ENCODE results near the gene SCFD2.
A peak's percentile ranks its signal among the peaks of the same experiment; 100 is the strongest.

The SCFD2 gene

GRCh38 chr4:52989865-52990264 lies 376.0 kb downstream of the SCFD2 start:
- TF ChIP-seq, protein P1, sequence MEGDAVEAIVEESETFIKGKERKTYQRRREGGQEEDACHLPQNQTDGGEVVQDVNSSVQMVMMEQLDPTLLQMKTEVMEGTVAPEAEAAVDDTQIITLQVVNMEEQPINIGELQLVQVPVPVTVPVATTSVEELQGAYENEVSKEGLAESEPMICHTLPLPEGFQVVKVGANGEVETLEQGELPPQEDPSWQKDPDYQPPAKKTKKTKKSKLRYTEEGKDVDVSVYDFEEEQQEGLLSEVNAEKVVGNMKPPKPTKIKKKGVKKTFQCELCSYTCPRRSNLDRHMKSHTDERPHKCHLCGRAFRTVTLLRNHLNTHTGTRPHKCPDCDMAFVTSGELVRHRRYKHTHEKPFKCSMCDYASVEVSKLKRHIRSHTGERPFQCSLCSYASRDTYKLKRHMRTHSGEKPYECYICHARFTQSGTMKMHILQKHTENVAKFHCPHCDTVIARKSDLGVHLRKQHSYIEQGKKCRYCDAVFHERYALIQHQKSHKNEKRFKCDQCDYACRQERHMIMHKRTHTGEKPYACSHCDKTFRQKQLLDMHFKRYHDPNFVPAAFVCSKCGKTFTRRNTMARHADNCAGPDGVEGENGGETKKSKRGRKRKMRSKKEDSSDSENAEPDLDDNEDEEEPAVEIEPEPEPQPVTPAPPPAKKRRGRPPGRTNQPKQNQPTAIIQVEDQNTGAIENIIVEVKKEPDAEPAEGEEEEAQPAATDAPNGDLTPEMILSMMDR (IDR thresholded peaks at IDR 0.05; ENCODE audit: low read depth, low read length, missing control alignments): no peak
- Histone ChIP-seq H3K36me3 (replicated peaks) (no peaks in the 10 kb centered on the region), H3K4me3 (ENCODE audit: low read depth, low read length) (no peak overlapping the region), H3K27me3 (replicated peaks) (no peaks in the 10 kb centered on the region), H3K27ac (no peak overlapping the region)
- DNase-seq: no peak
- in situ Hi-C loops (cut with HindIII; ENCODE audit: low pct_ligation_motif_present, low sequenced_read_pairs): no loop called here

- no peak overlapping the region for H3K27ac ChIP-seq
- peak; percentile 66 for DNase-seq
- H3K36me3 ChIP-seq (replicated peaks): no peaks in the 10 kb centered on the region
- TF ChIP-seq, protein P1 (IDR thresholded peaks at IDR 0.05; ENCODE audit: low read depth, low read length, missing control alignments): no peak
- in situ Hi-C loops (cut with HindIII; ENCODE audit: low pct_ligation_motif_present, low sequenced_read_pairs): no loop called here
- H3K4me3 ChIP-seq (ENCODE audit: low read depth, low read length): no peak overlapping the region
- no peaks in the 10 kb centered on the region for H3K27me3 ChIP-seq (replicated peaks)
Observed at GRCh38 chr4:52987392-52988056, 378.3 kb downstream of the SCFD2 start.

DNA sequence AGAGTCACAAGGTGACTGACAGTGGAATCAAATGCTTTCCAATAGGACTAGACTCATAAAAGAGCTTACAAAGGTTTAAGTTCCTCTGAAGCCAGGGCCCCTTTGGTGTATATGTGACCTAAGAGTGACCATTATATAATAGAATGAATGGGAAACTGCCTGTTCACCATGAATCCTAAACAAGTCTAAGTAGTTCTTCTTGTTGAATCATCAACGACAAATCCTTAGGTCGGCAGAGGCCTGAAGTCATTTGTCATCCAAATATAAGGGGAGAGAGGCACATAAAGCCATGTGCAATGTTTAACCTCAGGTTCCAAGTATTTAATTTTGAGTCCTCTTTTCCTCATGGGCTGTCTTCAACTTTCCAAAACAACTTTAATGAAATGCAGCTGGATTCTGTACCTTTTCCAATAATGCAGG lies 381.4 kb downstream of the SCFD2 start:
- DNase-seq: no peak
- TF ChIP-seq, protein P1 (IDR thresholded peaks at IDR 0.05; ENCODE audit: low read depth, low read length, missing control alignments): no peak

DNA sequence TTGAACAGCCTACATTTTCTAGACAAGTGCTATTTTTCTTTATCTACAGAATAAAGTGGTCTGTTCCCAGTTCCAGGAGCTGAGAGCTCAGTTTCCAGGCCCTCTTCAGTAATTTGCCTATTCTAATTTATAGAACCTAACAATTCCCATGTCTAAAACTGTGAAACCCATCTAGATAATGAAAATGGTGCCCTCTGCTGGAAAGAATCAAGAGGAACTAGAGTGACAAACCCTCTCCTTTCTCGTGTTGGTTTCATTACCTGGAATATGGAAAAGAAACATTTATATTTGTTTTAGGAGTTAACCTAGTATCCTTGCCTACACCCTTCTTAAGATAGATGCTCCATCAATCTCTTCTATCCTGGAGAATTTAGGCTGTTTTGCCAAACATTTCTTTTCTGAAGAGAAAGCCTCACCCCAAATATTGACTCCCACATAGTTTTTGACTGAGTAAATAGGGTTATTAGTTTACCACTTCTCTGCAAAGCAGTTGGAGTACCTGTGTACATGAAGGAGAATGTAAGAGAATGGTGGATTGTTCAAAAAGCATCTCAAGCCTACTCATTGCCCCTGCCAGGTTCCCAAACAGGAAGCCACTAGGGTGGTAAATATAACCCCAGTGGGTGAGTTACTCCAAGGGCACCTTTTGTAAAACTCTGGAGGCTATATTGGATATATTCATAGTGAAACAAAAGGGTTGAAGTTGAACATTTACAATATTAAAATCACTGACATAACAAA lies 382.1 kb downstream of the SCFD2 start:
- Histone ChIP-seq H3K4me3 (ENCODE audit: low read depth, low read length) (no peak overlapping the region), H3K27me3 (replicated peaks) (no peaks in the 10 kb centered on the region), H3K36me3 (replicated peaks) (no peaks in the 10 kb centered on the region), H3K27ac (no peak overlapping the region)
- TF ChIP-seq, protein P1 (IDR thresholded peaks at IDR 0.05; ENCODE audit: low read depth, low read length, missing control alignments): peak; percentile 63
- in situ Hi-C loops (cut with HindIII; ENCODE audit: low pct_ligation_motif_present, low sequenced_read_pairs): no loop called here
- DNase-seq: peak; percentile 45

More for the DNA sequence above, 381.4 kb downstream of the SCFD2 start:
- in situ Hi-C loops (cut with HindIII; ENCODE audit: low pct_ligation_motif_present, low sequenced_read_pairs): no loop called here
- Histone ChIP-seq H3K36me3 (replicated peaks) (no peaks in the 10 kb centered on the region), H3K27me3 (replicated peaks) (no peaks in the 10 kb centered on the region), H3K4me3 (ENCODE audit: low read depth, low read length) (no peak overlapping the region), H3K27ac (no peak overlapping the region)

DNA sequence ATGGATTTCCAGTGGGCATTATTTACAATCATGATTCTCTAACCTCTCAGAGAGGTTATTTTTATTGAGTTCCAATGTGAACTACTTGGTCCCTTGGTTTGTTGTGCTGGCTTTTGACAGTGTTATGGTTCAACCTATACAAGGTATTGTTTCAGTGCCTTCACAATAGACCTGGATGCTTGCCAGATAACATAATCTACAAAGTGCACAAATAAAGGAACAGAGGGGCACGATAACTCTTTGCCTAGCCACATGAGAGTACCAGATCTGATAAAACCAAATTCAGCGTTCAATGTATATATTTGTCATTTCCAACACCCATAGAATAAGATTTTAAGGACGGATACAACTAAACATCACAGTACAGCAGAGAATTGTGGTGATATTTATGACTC lies 382.9 kb downstream of the SCFD2 start:
- in situ Hi-C loops (cut with HindIII; ENCODE audit: low pct_ligation_motif_present, low sequenced_read_pairs): no loop called here
- H3K27ac ChIP-seq: no peak overlapping the region

More for the DNA sequence above, 382.9 kb downstream of the SCFD2 start:
- Histone ChIP-seq H3K4me3 (ENCODE audit: low read depth, low read length) (no peak overlapping the region), H3K27me3 (replicated peaks) (no peaks in the 10 kb centered on the region), H3K36me3 (replicated peaks) (no peaks in the 10 kb centered on the region)
- DNase-seq: no peak
- TF ChIP-seq, protein P1 (IDR thresholded peaks at IDR 0.05; ENCODE audit: low read depth, low read length, missing control alignments): no peak
